ENCODE results near the gene TMEM79.

TMEM79 gene

GRCh38 chr1:156263288-156263655, 20.9 kb upstream of the TMEM79 start:
- no peak for DNase-seq (ENCODE audit: low spot score)

- no peak for DNase-seq (ENCODE audit: low spot score)
Measured at GRCh38 chr1:156266051-156266450, 18.1 kb upstream of the TMEM79 start.

- no peak for DNase-seq (ENCODE audit: low spot score)
Measured at GRCh38 chr1:156268336-156268735, 15.8 kb upstream of the TMEM79 start.

GRCh38 chr1:156270314-156270713, 13.8 kb upstream of the TMEM79 start:
- no peak for DNase-seq (ENCODE audit: low spot score)

GRCh38 chr1:156276532-156276931, 7.6 kb upstream of the TMEM79 start:
- no peak for DNase-seq (ENCODE audit: low spot score)

GRCh38 chr1:156276966-156277381, 7.2 kb upstream of the TMEM79 start:
- no peak for DNase-seq (ENCODE audit: low spot score)

GRCh38 chr1:156279837-156280236, 4.3 kb upstream of the TMEM79 start:
- DNase-seq (ENCODE audit: low spot score), result no peak

GRCh38 chr1:156281281-156281680, 2.8 kb upstream of the TMEM79 start:
- DNase-seq (ENCODE audit: low spot score), result no peak

GRCh38 chr1:156281693-156282478, 2.2 kb upstream of the TMEM79 start:
- peak; percentile 40 for DNase-seq (ENCODE audit: low spot score)

- DNase-seq (ENCODE audit: low spot score), result peak; percentile 97
Measured at GRCh38 chr1:156282479-156283222, 1.5 kb upstream of the TMEM79 start, which contains the start of gene SMG5. Gene SMG5, minus strand, starts transcription at chr1:156282825. Its CDS starts 145 bp downstream, at chr1:156282680.

GRCh38 chr1:156283521-156283920, 604 bp upstream of the TMEM79 start:
- no peak for DNase-seq (ENCODE audit: low spot score)

GRCh38 chr1:156284757-156285156, 632 bp downstream of the TMEM79 start:
- DNase-seq (ENCODE audit: low spot score), result no peak

GRCh38 chr1:156285437-156285836, 1.3 kb downstream of the TMEM79 start:
- DNase-seq (ENCODE audit: low spot score), result no peak

GRCh38 chr1:156286061-156286460, 1.9 kb downstream of the TMEM79 start:
- no peak for DNase-seq (ENCODE audit: low spot score)

- no peak for DNase-seq (ENCODE audit: low spot score)
Measured at GRCh38 chr1:156289857-156290256, 5.7 kb downstream of the TMEM79 start.

GRCh38 chr1:156291226-156292061, 7.3 kb downstream of the TMEM79 start:
- DNase-seq (ENCODE audit: low spot score), result peak; percentile 82

GRCh38 chr1:156293098-156293434, 8.9 kb downstream of the TMEM79 start:
- no peak for DNase-seq (ENCODE audit: low spot score)

GRCh38 chr1:156293895-156294294, 9.8 kb downstream of the TMEM79 start:
- DNase-seq (ENCODE audit: low spot score), result no peak

- DNase-seq (ENCODE audit: low spot score), result peak; percentile 77
Measured at GRCh38 chr1:156295391-156295947, 11.3 kb downstream of the TMEM79 start, which contains the start of gene GLMP. Gene GLMP, minus strand, starts transcription at chr1:156295679. Its CDS starts 34 bp downstream, at chr1:156295645.

- DNase-seq (ENCODE audit: low spot score), result no peak
Measured at GRCh38 chr1:156298852-156299357, 14.8 kb downstream of the TMEM79 start, which contains the start of gene VHLL. Gene VHLL, minus strand, starts transcription at chr1:156299307. Its CDS starts 118 bp downstream, at chr1:156299189.

GRCh38 chr1:156303241-156303640, 19.1 kb downstream of the TMEM79 start:
- DNase-seq (ENCODE audit: low spot score), result no peak

- no peak for DNase-seq (ENCODE audit: low spot score)
Measured at GRCh38 chr1:156305215-156305614, 21.1 kb downstream of the TMEM79 start.
